Gastrocnemius medialis (tissue), 4 donors: ENCODE results near the gene MARK3.

Source experiments
- CTCF ChIP-seq, 5 experiments: fragments of 450-650 bp in 3 of 5; fragments of 200-600 bp in 2 of 5; sonication (generic) in 2 of 5; IDR thresholded peaks in 4 of 5; conservative IDR thresholded peaks in 1 of 5; 1 replicate in 4 of 5; 2 replicates in 1 of 5; pipeline ENCODE4 v1.5.1; 2016 to 2019; ENCODE audit warnings: antibody characterized with exemption in 5 of 5, mild to moderate bottlenecking in 3 of 5, moderate library complexity in 3 of 5
- POLR2A ChIP-seq, 2 donors: fragments of 450-650 bp; IDR thresholded peaks; one replicate each; pipeline ENCODE4 v1.6.1; 2017; ENCODE audit warnings: antibody characterized with exemption in 2 of 2, mild to moderate bottlenecking in 2 of 2, moderate library complexity in 2 of 2

GRCh38 chr14:103463851-103464250 lies 78.6 kb downstream of the MARK3 start:
- TF ChIP-seq CTCF (IDR thresholded peaks at IDR 0.05 in 4 of 5, conservative IDR thresholded peaks at IDR 0.05 in 1 of 5) (no peak), POLR2A (IDR thresholded peaks at IDR 0.05) (no peak)
